Natural killer cell (primary cell): ENCODE data around the gene ARID3B. TPM values are rescaled to one million over a fixed set of nuclear protein-coding genes. Genes with fewer than 3 reads are reported as not detected.

Experiments
- ATAC-seq, 3 donors: fragments of 150-1000 bp in 2 of 3; fragments of 200-7000 bp in 1 of 3; cut with Tn5 transposase; 1 replicate in 1 of 3; 2 replicates in 2 of 3; pipeline ENCODE4 v1.10.0; 2021; ENCODE audit warnings: mild to moderate bottlenecking in 2 of 3, moderate library complexity in 2 of 3
- DNase-seq, 2 donors: peaks; one replicate each; pipeline versions ENCODE4 v3.0.0 to v3.0.0-alpha.2; 2013 to 2021; ENCODE audit warnings: mixed read lengths in 1 of 2
- H3K27ac ChIP-seq: one replicate; pipeline ENCODE4 v1.5.1; 2013; ENCODE audit warnings: mild to moderate bottlenecking, low read length
- H3K27me3 ChIP-seq: one replicate; pipeline ENCODE4 v1.6.1; 2013; ENCODE audit warnings: low read length; ENCODE audit not compliant: control insufficient read depth, insufficient read depth
- H3K36me3 ChIP-seq: one replicate; pipeline ENCODE4 v1.6.1; 2013; ENCODE audit warnings: low read length; ENCODE audit not compliant: control insufficient read depth, insufficient read depth
- H3K4me1 ChIP-seq: one replicate; pipeline ENCODE4 v1.6.1; 2013; ENCODE audit warnings: low read length; ENCODE audit not compliant: control insufficient read depth, insufficient read depth
- H3K4me3 ChIP-seq: one replicate; pipeline ENCODE4 v1.5.1; 2013; ENCODE audit warnings: low read length
- H3K9me3 ChIP-seq: one replicate; pipeline ENCODE4 v1.6.1; 2013; ENCODE audit warnings: low read length; ENCODE audit not compliant: control insufficient read depth, insufficient read depth
- H3K27ac Mint-ChIP-seq, 2 donors: one replicate each; pipeline ENCODE4 v1.8.0; 2022; ENCODE audit warnings: mild to moderate bottlenecking in 2 of 2, mixed read lengths in 2 of 2, moderate library complexity in 1 of 2
- H3K27me3 Mint-ChIP-seq, 2 donors: one replicate each; pipeline ENCODE4 v1.8.0; 2022; ENCODE audit warnings: low read depth in 2 of 2, mixed read lengths in 2 of 2
- H3K36me3 Mint-ChIP-seq: one replicate; pipeline ENCODE4 v1.8.0; 2022; ENCODE audit warnings: mixed read lengths
- H3K4me1 Mint-ChIP-seq, 2 donors: one replicate each; pipeline ENCODE4 v1.8.0; 2022; ENCODE audit warnings: mixed read lengths in 2 of 2
- H3K4me3 Mint-ChIP-seq: one replicate; pipeline ENCODE4 v1.8.0; 2022; ENCODE audit warnings: mild to moderate bottlenecking, moderate library complexity, mixed read lengths
- H3K9me3 Mint-ChIP-seq, 2 donors: one replicate each; pipeline ENCODE4 v1.8.0; 2022; ENCODE audit warnings: mixed read lengths in 2 of 2
- CTCF ChIP-seq: fragments of 200-600 bp; IDR thresholded peaks from one replicate; pipeline ENCODE4 v1.8.0; 2022; ENCODE audit warnings: antibody characterized with exemption
- WGBS: methylation state at CpG from one replicate; pipeline ENCODE4 v1.1.7; 2013; ENCODE audit warnings: missing lambda C conversion rate; ENCODE audit not compliant: insufficient coverage; 5-methylcytosine and 5-hydroxymethylcytosine counted together
- intact Hi-C: fragments of 100-400 bp; cut with micrococcal nuclease; formaldehyde crosslinking; loops from one replicate; pipeline ENCODE4 v1.14.2; 2022
- total RNA-seq, 4 donors: library from RNA; stranded (reverse); fragments of 120-200 nt in 1 of 4; gene quantifications; one replicate each; pipeline versions ENCODE4 v1.2.3 to v1.2.4, GENCODE V29; 2013 to 2022

ARID3B gene
- total RNA-seq, 3 donors from 2014 or later (not counting 1 experiment from before 2014, with no cell fraction given) = 56.4 to 59.2 (median 58.3) TPM

GRCh38 chr15:74611834-74612233 lies 70.8 kb downstream of the ARID3B start:
- intact Hi-C loops = loop anchor here (10.0 kb wide), 1 partner anchor 843 kb away; the partner anchor contains the start of gene SIN3A
- H3K4me1 Mint-ChIP-seq = peaks cover 6 to 17% of the 10 kb centered on the region in 2 donors
- H3K27ac Mint-ChIP-seq = no peak overlapping the region
- 83% methylated on average over 5 of the region's 6 CpGs for WGBS
- H3K4me3 Mint-ChIP-seq = no peak overlapping the region
- no peaks in the 10 kb centered on the region for H3K36me3 Mint-ChIP-seq
- Histone ChIP-seq H3K4me1 (peaks cover 18% of the 10 kb centered on the region), H3K27ac (no peak overlapping the region), H3K27me3 (no peaks in the 10 kb centered on the region), H3K36me3 (no peaks in the 10 kb centered on the region), H3K9me3 (no peaks in the 10 kb centered on the region), H3K4me3 (no peak overlapping the region)
- DNase-seq = no peak
- no peak for ATAC-seq
- H3K9me3 Mint-ChIP-seq = no peaks in the 10 kb centered on the region
- H3K27me3 Mint-ChIP-seq = no peaks in the 10 kb centered on the region
- TF ChIP-seq CTCF = no peak

- Histone ChIP-seq H3K36me3 (no peaks in the 10 kb centered on the region), H3K4me1 (peaks cover 25% of the 10 kb centered on the region), H3K9me3 (no peaks in the 10 kb centered on the region), H3K27ac (no peak overlapping the region), H3K4me3 (no peak overlapping the region), H3K27me3 (no peaks in the 10 kb centered on the region)
- Mint-ChIP-seq H3K9me3 (no peaks in the 10 kb centered on the region), H3K4me3 (peak overlapping the region; percentile 75), H3K4me1 (peaks cover 14 to 25% of the 10 kb centered on the region in 2 donors), H3K27ac (peak overlapping the region; percentile 94), H3K36me3 (no peaks in the 10 kb centered on the region), H3K27me3 (no peaks in the 10 kb centered on the region)
- ATAC-seq (no peak), DNase-seq (no peak)
- no peak for TF ChIP-seq CTCF
- WGBS = 92% methylated on average over 2 of the region's 2 CpGs
- intact Hi-C loops = loop anchor here (10.0 kb wide), 1 partner anchor 842 kb away; the partner anchor contains the start of gene SIN3A
Observed at GRCh38 chr15:74612677-74613076, 71.7 kb downstream of the ARID3B start.

GRCh38 chr15:74613089-74613952 lies 72.3 kb downstream of the ARID3B start:
- no peak overlapping the region for H3K27ac ChIP-seq

More at GRCh38 chr15:74613089-74613952, 72.3 kb downstream of the ARID3B start:
- Histone ChIP-seq H3K9me3 (no peaks in the 10 kb centered on the region), H3K4me1 (peaks cover 32% of the 10 kb centered on the region), H3K4me3 (no peak overlapping the region), H3K36me3 (no peaks in the 10 kb centered on the region), H3K27me3 (no peaks in the 10 kb centered on the region)
- peak overlapping the region; percentile 94 for H3K27ac Mint-ChIP-seq
- H3K36me3 Mint-ChIP-seq = no peaks in the 10 kb centered on the region
- 84% methylated on average over 4 of the region's 6 CpGs for WGBS
- peak in 1 of 2 donors; percentile 27 for DNase-seq
- H3K27me3 Mint-ChIP-seq = no peaks in the 10 kb centered on the region
- no peaks in the 10 kb centered on the region for H3K9me3 Mint-ChIP-seq
- no peak for ATAC-seq
- intact Hi-C loops = loop anchor here (10.0 kb wide), 1 partner anchor 841 kb away; the partner anchor contains the start of gene SIN3A
- peaks cover 20 to 31% of the 10 kb centered on the region in 2 donors for H3K4me1 Mint-ChIP-seq
- H3K4me3 Mint-ChIP-seq = peak overlapping the region; percentile 75
- TF ChIP-seq CTCF = no peak
